Adrenal gland (tissue), 5 donors: ENCODE measurements around the gene AHNAK2.
"Not testable (repeated sequence)": the region's sequence is repeated elsewhere in the genome, so short reads cannot be mapped to it uniquely, and the experiment has no call there.

Source experiments
- CTCF ChIP-seq, 6 experiments: fragments of 450-650 bp in 4 of 6; fragments of 200-600 bp in 2 of 6; sonication (generic) in 1 of 6; IDR thresholded peaks; 1 replicate in 5 of 6; 2 replicates in 1 of 6; pipeline versions ENCODE4 v1.5.1 to v1.8.0; 2016 to 2021; ENCODE audit warnings: antibody characterized with exemption in 6 of 6, mild to moderate bottlenecking in 2 of 6, moderate library complexity in 1 of 6
- POLR2A ChIP-seq, 2 donors: fragments of 450-650 bp; IDR thresholded peaks; one replicate each; pipeline ENCODE4 v1.6.1; 2017; ENCODE audit warnings: antibody characterized with exemption in 2 of 2, mild to moderate bottlenecking in 2 of 2, moderate library complexity in 1 of 2
- donor health status: DM: no; HTN: no; CAD: no.

GRCh38 chr14:104944436-104945205, 33.6 kb downstream of the AHNAK2 start:
- not testable (repeated sequence) for TF ChIP-seq CTCF, POLR2A (IDR thresholded peaks at IDR 0.05)
